Kidney epithelial cell (primary cell): Measurements from ENCODE around the gene INO80. TPM values are rescaled to one million over a fixed set of nuclear protein-coding genes. Genes with fewer than 3 reads are reported as not detected.

ENCODE experiments used
- DNase-seq: peaks from one replicate; pipeline ENCODE4 v3.0.0-alpha.2; 2010; ENCODE audit warnings: low read depth
- H3K27me3 ChIP-seq: 2 replicates; pipeline ENCODE4 v1.6.0; 2011; ENCODE audit warnings: low read length; ENCODE audit not compliant: control insufficient read depth, insufficient read depth
- H3K36me3 ChIP-seq: 2 replicates; pipeline ENCODE4 v1.5.1; 2011; ENCODE audit warnings: low read length; ENCODE audit not compliant: control insufficient read depth, insufficient read depth
- H3K4me3 ChIP-seq: 2 replicates; pipeline ENCODE4 v1.5.1; 2011; ENCODE audit warnings: low read depth, mild to moderate bottlenecking, control low read depth, low read length
- total RNA-seq: library from RNA; depleted of rRNA; stranded (reverse); fragments of >200 nt; gene quantifications from 2 replicates; pipeline ENCODE4 v1.2.3, GENCODE V29; 2015
- TF ChIP-seq, protein P1 (sequence below): IDR thresholded peaks from 2 replicates; pipeline ENCODE4 v1.5.1; 2011; ENCODE audit warnings: mild to moderate bottlenecking, moderate library complexity, low read length, control low read depth, inconsistent platforms; ENCODE audit not compliant: insufficient read depth, poor library complexity, severe bottlenecking

Gene INO80
- total RNA-seq, 1 donor from 2014 or later, result 26.7 TPM

DNA sequence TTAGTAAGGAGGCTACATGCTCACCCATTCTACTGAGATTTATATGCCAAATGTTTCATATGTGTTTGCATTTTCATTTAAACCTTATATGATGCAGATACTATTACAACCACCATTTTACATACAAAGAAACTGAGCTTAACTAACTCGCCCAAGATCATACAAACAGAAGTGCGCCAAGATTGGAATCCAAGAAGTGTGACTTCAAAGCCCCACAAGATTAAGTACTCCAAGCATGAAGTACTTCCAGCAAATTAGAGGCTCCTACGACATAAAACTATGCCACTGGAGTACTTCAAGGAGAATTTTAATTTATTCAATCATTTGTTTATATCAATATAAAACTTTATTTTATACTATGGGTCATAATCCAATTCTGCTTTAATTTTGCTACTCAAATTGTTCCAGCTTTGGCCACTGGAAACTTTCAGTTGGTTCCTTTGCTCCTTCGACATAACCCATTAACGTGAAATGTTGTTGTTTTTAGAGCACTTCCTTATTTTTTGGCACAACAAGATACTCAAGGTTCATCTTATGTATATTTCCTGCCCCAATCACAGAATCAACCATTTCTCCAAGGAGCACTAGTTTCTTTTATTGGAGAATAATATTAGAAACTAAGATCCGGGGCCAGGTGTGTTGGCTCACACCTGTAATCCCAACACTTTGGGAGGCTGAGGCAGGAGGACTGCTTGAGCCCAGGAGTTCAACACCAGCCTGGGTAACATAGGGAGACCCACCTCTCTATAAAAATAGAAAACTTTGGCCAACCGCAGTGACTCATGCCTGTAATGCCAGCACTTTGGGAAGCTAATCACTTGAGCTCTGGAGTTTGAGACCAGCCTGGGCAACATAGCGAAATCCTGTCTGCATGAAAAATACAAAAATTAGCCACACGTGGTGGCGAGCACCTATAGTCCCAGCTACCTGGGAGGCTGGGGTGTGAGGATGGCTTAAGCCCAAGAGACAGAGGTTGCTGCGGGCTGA lies 10.4 kb downstream of the INO80 start:
- DNase-seq, result no peak
- TF ChIP-seq, protein P1, sequence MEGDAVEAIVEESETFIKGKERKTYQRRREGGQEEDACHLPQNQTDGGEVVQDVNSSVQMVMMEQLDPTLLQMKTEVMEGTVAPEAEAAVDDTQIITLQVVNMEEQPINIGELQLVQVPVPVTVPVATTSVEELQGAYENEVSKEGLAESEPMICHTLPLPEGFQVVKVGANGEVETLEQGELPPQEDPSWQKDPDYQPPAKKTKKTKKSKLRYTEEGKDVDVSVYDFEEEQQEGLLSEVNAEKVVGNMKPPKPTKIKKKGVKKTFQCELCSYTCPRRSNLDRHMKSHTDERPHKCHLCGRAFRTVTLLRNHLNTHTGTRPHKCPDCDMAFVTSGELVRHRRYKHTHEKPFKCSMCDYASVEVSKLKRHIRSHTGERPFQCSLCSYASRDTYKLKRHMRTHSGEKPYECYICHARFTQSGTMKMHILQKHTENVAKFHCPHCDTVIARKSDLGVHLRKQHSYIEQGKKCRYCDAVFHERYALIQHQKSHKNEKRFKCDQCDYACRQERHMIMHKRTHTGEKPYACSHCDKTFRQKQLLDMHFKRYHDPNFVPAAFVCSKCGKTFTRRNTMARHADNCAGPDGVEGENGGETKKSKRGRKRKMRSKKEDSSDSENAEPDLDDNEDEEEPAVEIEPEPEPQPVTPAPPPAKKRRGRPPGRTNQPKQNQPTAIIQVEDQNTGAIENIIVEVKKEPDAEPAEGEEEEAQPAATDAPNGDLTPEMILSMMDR, result no peak
- H3K27me3 ChIP-seq, result no peaks in the 10 kb centered on the region
- no peaks in the 10 kb centered on the region for H3K36me3 ChIP-seq
- no peak overlapping the region for H3K4me3 ChIP-seq

DNA sequence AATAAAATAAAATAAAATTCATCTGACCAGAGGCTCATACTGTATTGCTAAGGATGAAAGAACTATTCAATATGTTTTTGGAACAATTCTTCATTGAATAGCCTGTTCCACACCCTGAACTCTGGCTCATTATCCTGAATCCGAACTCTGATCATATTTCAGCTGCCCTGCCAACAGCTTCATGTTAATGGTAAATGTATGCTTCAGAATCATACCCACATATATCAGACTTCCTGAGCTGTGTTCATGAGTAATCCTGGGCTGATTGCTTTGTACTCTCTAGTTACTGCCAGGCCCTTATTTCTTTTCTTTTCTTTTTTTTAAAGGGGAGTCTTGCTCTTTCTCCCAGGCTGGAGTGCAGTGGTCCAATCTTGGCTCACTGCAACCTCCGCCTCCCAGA lies 11.8 kb downstream of the INO80 start:
- TF ChIP-seq, protein P1, result no peak
- H3K36me3 ChIP-seq, result no peaks in the 10 kb centered on the region
- no peaks in the 10 kb centered on the region for H3K27me3 ChIP-seq
- H3K4me3 ChIP-seq, result no peak overlapping the region
- no peak for DNase-seq

DNA sequence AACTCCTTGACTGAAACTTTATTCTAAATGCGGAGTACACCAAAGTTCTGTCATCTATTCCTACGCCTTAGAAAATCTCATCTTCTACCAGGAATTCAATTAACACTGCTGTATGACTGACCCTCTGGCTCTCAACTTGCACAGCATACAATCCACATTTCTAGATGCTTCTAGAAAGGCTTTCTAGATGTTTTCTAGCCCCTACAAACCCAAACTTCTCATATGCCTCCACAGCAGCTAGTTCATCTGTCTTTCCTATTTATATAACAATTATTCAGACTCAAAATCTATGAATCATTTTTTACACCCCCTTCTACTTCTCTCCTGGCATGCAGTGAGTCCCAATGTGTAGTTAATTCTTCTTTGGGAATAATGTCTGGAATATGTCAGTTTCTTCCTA lies 13.2 kb downstream of the INO80 start:
- TF ChIP-seq, protein P1, result no peak
- Histone ChIP-seq H3K27me3 (no peaks in the 10 kb centered on the region), H3K4me3 (no peak overlapping the region), H3K36me3 (no peaks in the 10 kb centered on the region)
- no peak for DNase-seq

DNA sequence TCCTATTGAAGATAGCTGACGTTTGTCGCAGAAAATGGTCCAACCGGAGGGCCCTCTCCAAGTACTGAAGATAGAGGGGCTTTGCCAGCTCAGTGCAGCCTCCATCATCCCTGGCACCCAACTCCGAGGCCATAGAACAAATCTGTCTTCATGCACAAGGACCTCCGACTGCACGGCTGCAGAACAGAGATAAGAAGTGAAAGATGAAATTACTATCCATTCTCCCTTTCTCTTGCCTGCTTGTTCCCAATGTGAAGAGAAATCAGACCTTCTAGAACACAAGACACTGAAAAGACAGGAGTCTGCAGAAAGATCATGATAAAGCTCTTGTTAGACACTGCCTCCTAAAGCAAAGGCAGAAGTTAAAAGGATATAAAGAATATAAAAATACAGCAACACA lies 19.9 kb downstream of the INO80 start:
- no peaks in the 10 kb centered on the region for H3K27me3 ChIP-seq
- DNase-seq, result no peak
- no peak overlapping the region for H3K4me3 ChIP-seq
- TF ChIP-seq, protein P1, result no peak
- no peaks in the 10 kb centered on the region for H3K36me3 ChIP-seq

DNA sequence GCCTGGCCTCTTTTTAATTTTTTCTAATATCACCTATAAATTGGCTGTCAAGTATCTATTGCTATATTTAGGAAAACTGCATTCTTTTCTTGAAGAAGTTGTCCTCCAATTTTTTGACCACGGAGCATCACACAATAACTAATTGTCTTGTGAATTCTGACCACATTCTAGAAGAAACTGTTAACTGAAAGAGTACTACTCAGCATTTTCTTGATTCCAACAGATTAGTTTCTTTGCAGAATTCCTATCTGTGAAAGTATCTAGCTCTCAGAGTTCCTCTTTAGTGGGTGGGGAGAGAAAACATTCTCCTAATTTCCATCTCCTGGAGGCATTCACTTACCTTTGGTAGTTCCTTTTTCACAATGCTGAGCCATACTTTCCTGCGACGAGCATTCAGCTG lies 31.1 kb downstream of the INO80 start:
- H3K36me3 ChIP-seq, result no peaks in the 10 kb centered on the region
- no peak overlapping the region for H3K4me3 ChIP-seq
- TF ChIP-seq, protein P1, result no peak
- DNase-seq, result no peak
- H3K27me3 ChIP-seq, result no peaks in the 10 kb centered on the region

DNA sequence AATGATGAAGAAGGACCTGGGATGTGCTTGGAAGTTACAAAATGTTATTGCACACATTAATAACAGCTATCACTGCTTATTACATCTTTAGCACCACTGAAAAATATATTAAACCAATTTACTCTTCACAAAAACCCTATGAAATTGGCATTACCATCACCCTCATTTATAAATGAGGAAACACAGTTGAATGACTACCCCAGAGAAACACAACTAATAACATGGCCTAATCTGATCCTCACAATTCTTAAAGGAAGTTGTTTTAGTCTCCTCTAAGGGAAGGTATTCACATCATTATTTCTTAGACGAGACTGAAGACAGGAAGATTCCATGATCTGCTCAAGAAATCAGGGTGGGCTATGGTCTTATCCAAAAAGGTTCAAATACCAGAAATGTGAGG lies 35.9 kb downstream of the INO80 start:
- Histone ChIP-seq H3K4me3 (no peak overlapping the region), H3K27me3 (no peaks in the 10 kb centered on the region), H3K36me3 (peaks cover 1% of the 10 kb centered on the region)
- DNase-seq, result no peak
- TF ChIP-seq, protein P1, result no peak
